Transverse colon (tissue), 3 donors: ENCODE results near the gene OXLD1.

Source experiments
- EP300 ChIP-seq: sonication (generic); formaldehyde crosslinking; IDR thresholded peaks from one replicate; pipeline ENCODE4 v1.6.1; 2017; ENCODE audit warnings: antibody characterized with exemption, low read depth
- POLR2A ChIP-seq: fragments of 450-650 bp; IDR thresholded peaks from one replicate; pipeline ENCODE4 v1.6.1; 2016; ENCODE audit warnings: antibody characterized with exemption, mild to moderate bottlenecking, moderate library complexity
- TF ChIP-seq, protein P1 (sequence below), 5 experiments: fragments of 200-600 bp in 3 of 5; fragments of 450-650 bp in 2 of 5; sonication (generic) in 3 of 5; IDR thresholded peaks; 1 replicate in 2 of 5; 2 replicates in 3 of 5; pipeline ENCODE4 v1.5.1; 2016 to 2017; ENCODE audit warnings: antibody characterized with exemption in 5 of 5, inconsistent platforms in 3 of 5, mild to moderate bottlenecking in 2 of 5, moderate library complexity in 1 of 5

DNA sequence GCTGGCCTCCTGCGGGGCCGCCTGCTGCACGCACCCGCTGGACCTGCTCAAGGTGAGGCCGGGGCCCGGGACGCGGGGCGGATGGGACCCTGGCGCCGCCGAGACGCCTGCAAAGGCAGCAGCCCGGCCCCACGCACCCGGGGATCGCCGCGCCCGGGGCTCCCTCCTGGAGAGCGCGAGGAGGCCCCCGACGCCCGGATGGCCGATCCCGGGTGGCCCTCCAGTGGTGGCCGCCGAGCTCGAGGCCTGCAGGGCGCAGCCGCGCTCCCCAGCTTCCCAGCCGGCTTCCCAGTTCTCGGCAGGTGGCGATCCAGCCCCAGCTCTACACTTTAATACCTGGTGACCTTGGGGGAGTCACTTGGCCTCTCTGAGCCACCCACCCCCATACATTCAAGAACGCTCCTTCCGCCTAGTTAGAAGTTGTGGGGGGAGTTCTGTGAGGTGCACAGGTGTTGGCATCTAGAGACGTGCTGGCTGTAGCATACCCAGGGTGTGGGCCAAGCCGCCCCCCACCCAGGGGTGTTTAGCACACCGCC, 46.1 kb upstream of the OXLD1 start:
- no peak for TF ChIP-seq POLR2A
- TF ChIP-seq EP300, result no peak
- TF ChIP-seq, protein P1, sequence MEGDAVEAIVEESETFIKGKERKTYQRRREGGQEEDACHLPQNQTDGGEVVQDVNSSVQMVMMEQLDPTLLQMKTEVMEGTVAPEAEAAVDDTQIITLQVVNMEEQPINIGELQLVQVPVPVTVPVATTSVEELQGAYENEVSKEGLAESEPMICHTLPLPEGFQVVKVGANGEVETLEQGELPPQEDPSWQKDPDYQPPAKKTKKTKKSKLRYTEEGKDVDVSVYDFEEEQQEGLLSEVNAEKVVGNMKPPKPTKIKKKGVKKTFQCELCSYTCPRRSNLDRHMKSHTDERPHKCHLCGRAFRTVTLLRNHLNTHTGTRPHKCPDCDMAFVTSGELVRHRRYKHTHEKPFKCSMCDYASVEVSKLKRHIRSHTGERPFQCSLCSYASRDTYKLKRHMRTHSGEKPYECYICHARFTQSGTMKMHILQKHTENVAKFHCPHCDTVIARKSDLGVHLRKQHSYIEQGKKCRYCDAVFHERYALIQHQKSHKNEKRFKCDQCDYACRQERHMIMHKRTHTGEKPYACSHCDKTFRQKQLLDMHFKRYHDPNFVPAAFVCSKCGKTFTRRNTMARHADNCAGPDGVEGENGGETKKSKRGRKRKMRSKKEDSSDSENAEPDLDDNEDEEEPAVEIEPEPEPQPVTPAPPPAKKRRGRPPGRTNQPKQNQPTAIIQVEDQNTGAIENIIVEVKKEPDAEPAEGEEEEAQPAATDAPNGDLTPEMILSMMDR (IDR thresholded peaks at IDR 0.05), result peak in 2 of 5 experiments; percentile 8 to 42
